Thoracic aorta (tissue), 2 donors: ENCODE results near the gene VKORC1. TPM values are rescaled to one million over a fixed set of nuclear protein-coding genes. Genes with fewer than 3 reads are reported as not detected.

Experiments used
- ATAC-seq: fragments of 150-250 bp; one replicate; pipeline ENCODE4 v1.8.0; 2017; ENCODE audit warnings: low read depth; ENCODE audit not compliant: insufficient number of reproducible peaks, low FRiP score
- DNase-seq: peaks from one replicate; pipeline ENCODE4 v3.0.0-alpha.2; 2020; ENCODE audit warnings: low spot score
- H3K27ac ChIP-seq, 2 donors: fragments of 200-600 bp; sonication (generic); 1 replicate in 1 of 2; 2 replicates in 1 of 2; pipeline ENCODE4 v1.5.1; 2016; ENCODE audit warnings: mild to moderate bottlenecking in 2 of 2, moderate library complexity in 2 of 2
- H3K27me3 ChIP-seq: fragments of 200-600 bp; sonication (generic); replicated peaks from 2 replicates; pipeline ENCODE4 v1.6.0; 2016; ENCODE audit warnings: mild to moderate bottlenecking; ENCODE audit not compliant: insufficient read depth
- H3K36me3 ChIP-seq: fragments of 200-600 bp; sonication (generic); one replicate; pipeline ENCODE4 v1.5.1; 2016
- H3K4me1 ChIP-seq, 2 donors: fragments of 200-600 bp; sonication (generic); 1 replicate in 1 of 2; 2 replicates in 1 of 2; pipeline versions ENCODE4 v1.5.1 to v1.6.0; 2016; ENCODE audit warnings: low read depth in 2 of 2, mild to moderate bottlenecking in 1 of 2; ENCODE audit not compliant: control insufficient read depth in 1 of 2
- H3K4me3 ChIP-seq: fragments of 200-600 bp; sonication (generic); 2 replicates; pipeline ENCODE4 v1.5.1; 2016; ENCODE audit warnings: mild to moderate bottlenecking
- H3K9me3 ChIP-seq: fragments of 200-600 bp; sonication (generic); 2 replicates; pipeline ENCODE4 v1.5.1; 2016
- CTCF ChIP-seq: fragments of 200-600 bp; sonication (generic); IDR thresholded peaks from one replicate; pipeline ENCODE4 v1.5.1; 2019; ENCODE audit warnings: antibody characterized with exemption
- total RNA-seq, 2 donors: library from RNA; depleted of rRNA; stranded (reverse); fragments of >200 nt; gene quantifications; one replicate each; pipeline versions ENCODE4 v1.1.0 to v1.2.3, GENCODE V29; 2016

VKORC1 gene
- total RNA-seq, 2 donors from 2014 or later: 88.7 to 187 TPM

- H3K36me3 ChIP-seq: peaks cover 60% of the 10 kb centered on the region
- peaks cover 2 to 20% of the 10 kb centered on the region in 2 donors for H3K4me1 ChIP-seq
- no peaks in the 10 kb centered on the region for H3K27me3 ChIP-seq
- DNase-seq (no peak), ATAC-seq (no peak)
- no peak for TF ChIP-seq CTCF
- H3K27ac ChIP-seq: no peak overlapping the region
- no peak overlapping the region for H3K4me3 ChIP-seq
- H3K9me3 ChIP-seq: no peaks in the 10 kb centered on the region
Observed at GRCh38 chr16:31078597-31079341, 15.8 kb downstream of the VKORC1 start.

- no peak for ATAC-seq
- Histone ChIP-seq H3K27me3 (no peaks in the 10 kb centered on the region), H3K9me3 (no peaks in the 10 kb centered on the region), H3K4me3 (no peak overlapping the region), H3K27ac (no peak overlapping the region), H3K36me3 (peaks cover 56% of the 10 kb centered on the region), H3K4me1 (peaks cover 2 to 21% of the 10 kb centered on the region in 2 donors)
- DNase-seq: no peak
- TF ChIP-seq CTCF: no peak
Observed at GRCh38 chr16:31077592-31078396, 16.8 kb downstream of the VKORC1 start.

- Histone ChIP-seq H3K4me3 (no peak overlapping the region), H3K36me3 (peaks cover 55% of the 10 kb centered on the region), H3K27me3 (no peaks in the 10 kb centered on the region), H3K27ac (no peak overlapping the region), H3K9me3 (no peaks in the 10 kb centered on the region), H3K4me1 (peaks cover 10 to 27% of the 10 kb centered on the region in 2 donors)
- no peak for DNase-seq
- no peak for TF ChIP-seq CTCF
- no peak for ATAC-seq
Observed at GRCh38 chr16:31077024-31077423, 17.6 kb downstream of the VKORC1 start.

GRCh38 chr16:31076319-31076718, 18.3 kb downstream of the VKORC1 start:
- TF ChIP-seq CTCF: no peak
- Histone ChIP-seq H3K27me3 (no peaks in the 10 kb centered on the region), H3K27ac (no peak overlapping the region), H3K4me1 (peaks cover 14 to 28% of the 10 kb centered on the region in 2 donors), H3K4me3 (no peak overlapping the region), H3K36me3 (peaks cover 49% of the 10 kb centered on the region), H3K9me3 (no peaks in the 10 kb centered on the region)
- DNase-seq: no peak
- ATAC-seq: no peak

GRCh38 chr16:31074814-31075183, 19.8 kb downstream of the VKORC1 start:
- H3K4me1 ChIP-seq: peaks cover 14 to 29% of the 10 kb centered on the region in 2 donors
- TF ChIP-seq CTCF: no peak
- no peaks in the 10 kb centered on the region for H3K9me3 ChIP-seq
- DNase-seq (no peak), ATAC-seq (no peak)
- H3K36me3 ChIP-seq: peaks cover 34% of the 10 kb centered on the region
- H3K27me3 ChIP-seq: no peaks in the 10 kb centered on the region
- peak overlapping the region; percentile 97 for H3K4me3 ChIP-seq
- peak overlapping the region; percentile 94 for H3K27ac ChIP-seq
